GM12892 (cell line): ENCODE data around the gene CR1.
"Not testable (repeated sequence)": the region's sequence is repeated elsewhere in the genome, so short reads cannot be mapped to it uniquely, and the experiment has no call there.

ENCODE experiments used
- POLR2A ChIP-seq: IDR thresholded peaks from 2 replicates; pipeline ENCODE4 v1.6.1; 2011; ENCODE audit warnings: low read depth, low read length, control low read depth
- POLR2AphosphoS5 ChIP-seq: IDR thresholded peaks from 2 replicates; pipeline ENCODE4 v1.6.1; 2011; ENCODE audit warnings: low read depth, low read length, control low read depth

GRCh38 chr1:207635569-207636186 lies 139.7 kb downstream of the CR1 start:
- TF ChIP-seq POLR2A, POLR2AphosphoS5: not testable (repeated sequence)
